ENCODE results near the gene CDA.

- TF ChIP-seq POLR2A (IDR thresholded peaks at IDR 0.05) (no peak), EP300 (IDR thresholded peaks at IDR 0.05) (no peak), CTCF (IDR thresholded peaks at IDR 0.05) (no peak)
These were observed 14.9 kb downstream of the CDA start for GRCh38 chr1:20603504-20604464.
